Omental fat pad (tissue), 4 donors: Measurements from ENCODE around the gene ACOT7. TPM values are rescaled to one million over a fixed set of nuclear protein-coding genes. Genes with fewer than 3 reads are reported as not detected.

Experiments
- ATAC-seq: fragments of 150-250 bp; one replicate; pipeline ENCODE4 v1.9.1; 2016; ENCODE audit warnings: mild to moderate bottlenecking, moderate library complexity; ENCODE audit not compliant: low FRiP score
- DNase-seq: peaks from one replicate; pipeline ENCODE4 v3.0.0-alpha.2; 2019; ENCODE audit warnings: low spot score
- CTCF ChIP-seq, 3 donors: fragments of 450-650 bp; IDR thresholded peaks; one replicate each; pipeline ENCODE4 v1.5.1; 2016 to 2017; ENCODE audit warnings: antibody characterized with exemption in 3 of 3, mild to moderate bottlenecking in 3 of 3, moderate library complexity in 2 of 3
- total RNA-seq, 4 donors: library from RNA; depleted of rRNA; stranded (reverse); fragments of >200 nt; gene quantifications; one replicate each; pipeline ENCODE4 v1.1.0, GENCODE V29; 2016

The ACOT7 gene
- total RNA-seq, 4 donors from 2014 or later: 7.4 to 16.7 (median 9.2) TPM

DNA sequence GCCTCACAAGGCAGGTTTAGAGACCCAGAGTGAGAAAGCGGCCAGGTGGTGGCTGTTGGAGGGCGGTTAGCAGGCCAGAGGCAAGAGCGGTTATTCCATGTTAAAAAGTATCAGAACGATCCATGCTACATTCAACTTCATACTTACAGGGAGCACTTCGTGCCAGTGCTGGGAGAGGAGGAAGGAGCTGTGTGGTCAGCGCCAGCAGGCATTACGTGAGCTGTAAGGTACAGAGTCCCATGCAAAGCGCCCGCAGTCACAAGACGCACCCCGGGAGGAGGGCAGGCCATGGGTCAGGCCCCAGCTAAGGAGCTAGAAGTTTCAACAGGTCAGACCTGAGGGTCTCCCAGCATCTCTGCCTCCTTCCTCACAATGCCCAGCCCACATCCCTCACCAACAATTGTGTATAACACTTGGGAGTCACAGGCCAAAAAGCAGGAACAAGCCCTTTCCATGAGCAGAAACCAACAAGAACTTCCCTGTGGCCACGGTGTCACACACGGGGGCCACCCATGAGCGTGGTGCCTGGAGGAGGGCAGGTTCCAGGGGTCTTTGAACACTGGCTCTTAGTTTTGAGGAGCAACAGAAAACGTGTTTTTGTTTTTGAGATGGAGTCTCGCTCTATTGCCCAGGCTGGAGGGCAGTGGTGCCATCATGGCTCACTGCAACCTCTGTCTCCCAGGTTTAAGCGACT lies 110.8 kb downstream of the ACOT7 start:
- no peak for ATAC-seq
- no peak for DNase-seq
- no peak for TF ChIP-seq CTCF (IDR thresholded peaks at IDR 0.05)

GRCh38 chr1:6281511-6282402 lies 111.8 kb downstream of the ACOT7 start:
- DNase-seq (no peak), ATAC-seq (no peak)

DNA sequence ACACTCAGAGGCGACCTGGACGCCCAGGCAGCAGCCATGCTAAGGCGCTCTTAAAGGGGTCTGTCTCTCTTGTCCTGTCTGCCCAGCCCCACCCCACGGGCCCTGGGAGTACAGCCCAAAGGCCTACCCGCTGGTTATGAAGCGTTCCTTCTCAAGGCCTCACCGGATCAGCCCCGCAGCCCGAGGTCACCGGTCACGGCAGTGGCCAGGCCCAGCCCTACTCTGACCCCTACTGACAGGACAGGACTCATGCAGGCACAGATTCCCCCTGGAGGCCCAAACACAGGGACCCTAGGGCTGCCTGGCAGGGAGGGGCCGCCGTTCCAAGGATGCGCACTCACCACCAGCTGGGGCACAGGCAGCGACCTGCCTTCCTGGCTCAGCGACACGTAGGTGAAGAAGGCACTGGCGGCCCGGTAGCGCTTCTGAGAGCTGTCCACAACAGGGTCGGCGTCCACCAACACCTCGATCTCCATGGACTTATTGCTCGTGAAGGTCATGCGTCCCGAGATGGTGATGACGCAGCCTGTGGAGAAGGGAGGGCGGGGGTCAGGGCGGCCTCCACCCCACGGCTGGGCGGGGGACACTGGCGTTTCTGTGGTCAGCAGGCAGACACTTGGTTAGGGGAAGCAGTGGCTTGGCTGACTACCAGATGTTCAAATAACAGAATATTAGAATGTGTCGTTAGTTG lies 112.7 kb downstream of the ACOT7 start:
- TF ChIP-seq CTCF (IDR thresholded peaks at IDR 0.05): no peak
- DNase-seq (no peak), ATAC-seq (no peak)

More at GRCh38 chr1:6281511-6282402, 111.8 kb downstream of the ACOT7 start:
- no peak for TF ChIP-seq CTCF (IDR thresholded peaks at IDR 0.05)

GRCh38 chr1:6279613-6280383 lies 113.8 kb downstream of the ACOT7 start:
- no peak for ATAC-seq
- no peak for TF ChIP-seq CTCF (IDR thresholded peaks at IDR 0.05)
- DNase-seq: no peak

DNA sequence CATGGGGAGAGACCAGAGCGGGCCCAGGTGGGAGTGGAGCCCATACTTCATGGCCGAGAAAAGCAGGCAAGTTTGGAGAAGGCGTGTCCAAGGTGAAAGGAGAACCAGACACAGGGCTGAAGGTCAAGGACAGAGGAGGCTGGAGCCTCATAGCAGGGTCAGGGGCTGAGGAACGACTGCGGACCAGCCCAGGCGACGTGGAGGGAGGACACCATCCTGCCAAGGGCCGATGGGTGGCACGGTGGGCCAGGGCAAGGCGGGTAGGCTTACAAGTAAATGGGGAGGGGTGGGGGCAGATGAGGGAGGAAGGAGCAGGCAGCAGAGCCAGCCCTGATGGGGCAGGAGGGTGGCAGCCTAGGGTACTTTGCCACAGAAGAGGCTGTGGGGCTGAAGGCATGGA lies 114.5 kb downstream of the ACOT7 start:
- ATAC-seq (no peak), DNase-seq (no peak)
- no peak for TF ChIP-seq CTCF (IDR thresholded peaks at IDR 0.05)

DNA sequence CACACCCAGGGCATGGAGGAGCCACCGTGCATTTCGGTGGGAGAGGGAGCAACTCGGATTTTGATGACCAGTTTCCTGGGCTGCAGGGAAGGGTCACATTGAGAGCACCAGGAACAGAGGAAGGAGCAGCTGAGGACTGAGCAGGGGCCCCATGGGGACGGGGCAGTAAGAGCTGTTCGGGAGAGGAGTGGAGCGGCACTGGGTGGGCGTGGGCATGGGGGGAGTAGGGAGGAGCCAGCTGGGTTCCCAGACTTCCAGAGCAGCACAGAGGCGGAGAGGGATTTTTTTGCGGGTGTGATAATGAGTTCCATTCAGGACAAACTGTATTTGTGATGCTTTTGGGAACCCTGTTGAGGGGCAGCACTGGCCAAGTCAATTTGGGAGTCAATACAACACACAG lies 115.3 kb downstream of the ACOT7 start:
- TF ChIP-seq CTCF (IDR thresholded peaks at IDR 0.05): no peak
- no peak for ATAC-seq
- no peak for DNase-seq
